ENCODE results near the gene SND1.
"Not testable (repeated sequence)": the region's sequence is repeated elsewhere in the genome, so short reads cannot be mapped to it uniquely, and the experiment has no call there.

Gene SND1

DNA sequence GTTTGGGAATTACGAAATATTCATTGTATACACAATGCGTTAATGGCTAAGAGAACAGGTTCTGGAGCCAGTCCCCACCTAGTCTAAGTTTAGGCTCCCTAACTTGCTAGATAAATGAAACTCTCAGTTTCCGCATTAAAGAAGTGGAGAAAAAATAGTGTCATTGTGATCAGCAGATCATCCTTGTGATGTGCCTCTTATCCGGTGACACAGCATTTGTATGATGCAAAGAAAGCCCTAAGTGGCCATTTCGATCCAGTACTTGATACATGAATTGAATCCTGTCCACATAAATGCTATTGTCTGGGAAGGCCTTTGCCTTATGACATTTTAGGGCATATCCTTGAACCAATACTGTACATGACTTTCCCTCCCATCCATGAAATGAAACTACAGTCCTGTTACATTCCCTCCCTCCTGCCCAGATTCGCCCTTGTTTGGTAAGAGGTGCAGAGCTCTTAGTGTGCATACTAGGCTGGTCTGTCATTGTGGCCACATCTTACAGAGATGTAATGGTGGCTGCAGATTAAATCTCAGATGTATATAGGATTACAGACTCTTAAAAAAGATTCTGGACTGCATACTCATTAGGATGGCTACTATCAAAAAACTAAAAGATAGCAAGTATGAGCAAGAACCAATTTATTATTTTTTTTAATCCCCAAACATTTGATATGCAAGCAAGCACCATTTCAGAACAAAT lies 298.4 kb downstream of the SND1 start:
- H3K9me3 ChIP-seq (ENCODE audit: control insufficient read depth, insufficient read depth, low read length) = no peaks in the 10 kb centered on the region
- H3K36me3 ChIP-seq (ENCODE audit: control insufficient read depth, insufficient read depth, low read length) = no peaks in the 10 kb centered on the region
- peaks cover 42% of the 10 kb centered on the region for H3K4me1 ChIP-seq (ENCODE audit: control insufficient read depth, insufficient read depth, low read length)
- no peak overlapping the region for H3K9ac ChIP-seq (ENCODE audit: low read depth, low read length)
- H3K27ac ChIP-seq (ENCODE audit: low read depth, low read length) = peak overlapping the region; percentile 8
- no peak overlapping the region for H3K4me3 ChIP-seq (ENCODE audit: low read depth, low read length)
- H3K27me3 ChIP-seq (ENCODE audit: control insufficient read depth, insufficient read depth, low read length) = no peaks in the 10 kb centered on the region

DNA sequence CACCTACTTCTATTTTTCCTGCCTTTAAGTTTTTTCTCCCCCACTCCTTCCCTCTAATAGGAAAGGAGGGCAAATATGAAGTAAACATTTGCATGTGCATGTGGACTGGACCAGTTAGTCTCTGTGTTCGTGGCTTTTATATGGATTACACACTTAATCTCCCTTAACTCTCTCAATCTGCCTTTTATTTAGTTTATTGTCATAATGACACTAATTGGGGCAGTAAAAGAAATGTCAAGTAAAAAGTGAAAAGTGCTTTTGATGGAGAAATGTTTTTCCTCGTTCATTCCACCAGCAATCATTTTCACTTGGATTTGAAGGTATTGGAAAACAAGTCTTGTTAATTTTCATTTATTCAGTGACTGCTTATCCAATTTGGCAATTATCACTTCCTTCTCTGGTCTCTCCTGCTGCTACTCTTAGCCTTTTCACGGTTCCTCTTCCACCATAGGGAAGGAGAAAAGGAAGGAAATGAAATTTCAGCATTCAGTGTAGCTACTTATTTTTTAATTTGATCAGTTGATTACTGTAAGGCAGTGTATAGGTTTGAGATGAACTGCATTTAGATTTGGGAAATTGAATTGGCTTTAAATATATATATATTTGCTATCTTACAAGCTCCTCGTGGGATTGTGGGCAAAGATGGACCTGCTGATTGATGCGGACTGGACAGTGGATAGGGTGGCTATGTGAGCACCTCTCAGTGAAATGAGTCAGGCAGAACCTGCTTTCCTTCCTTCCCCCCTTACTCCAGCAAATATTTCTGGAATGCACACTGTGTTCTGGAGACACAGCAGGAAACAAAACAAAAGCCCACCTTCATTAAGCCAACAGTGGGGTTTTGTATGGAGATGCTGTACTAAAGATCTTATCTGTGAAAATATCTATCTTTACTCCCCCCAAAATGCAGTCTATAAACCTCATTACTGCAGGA lies 301.7 kb downstream of the SND1 start:
- H3K4me1 ChIP-seq (ENCODE audit: control insufficient read depth, insufficient read depth, low read length) = peaks cover 25% of the 10 kb centered on the region
- no peaks in the 10 kb centered on the region for H3K36me3 ChIP-seq (ENCODE audit: control insufficient read depth, insufficient read depth, low read length)
- no peaks in the 10 kb centered on the region for H3K9me3 ChIP-seq (ENCODE audit: control insufficient read depth, insufficient read depth, low read length)
- H3K4me3 ChIP-seq (ENCODE audit: low read depth, low read length) = no peak overlapping the region
- H3K27me3 ChIP-seq (ENCODE audit: control insufficient read depth, insufficient read depth, low read length) = no peaks in the 10 kb centered on the region
- no peak overlapping the region for H3K27ac ChIP-seq (ENCODE audit: low read depth, low read length)
- no peak overlapping the region for H3K9ac ChIP-seq (ENCODE audit: low read depth, low read length)

DNA sequence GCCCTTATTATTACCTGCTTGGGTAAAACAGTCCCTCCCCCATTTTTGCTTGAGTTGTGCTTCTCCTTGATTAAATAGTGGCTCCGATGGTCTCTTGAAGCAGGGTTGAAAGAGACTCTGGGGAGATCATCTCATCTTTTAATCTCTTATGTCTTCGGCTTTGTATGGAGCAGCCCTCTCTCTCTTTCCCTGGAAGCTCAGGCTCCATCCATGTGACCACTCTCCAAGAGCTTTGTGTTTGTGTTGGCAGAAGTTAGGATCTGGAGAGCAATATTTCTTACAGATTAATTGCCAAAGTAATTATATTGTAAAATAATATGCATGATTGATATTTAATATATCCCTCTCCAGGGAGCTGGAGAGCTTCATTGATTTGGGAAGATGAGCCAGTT lies 302.4 kb downstream of the SND1 start:
- H3K9me3 ChIP-seq (ENCODE audit: control insufficient read depth, insufficient read depth, low read length) = no peaks in the 10 kb centered on the region

DNA sequence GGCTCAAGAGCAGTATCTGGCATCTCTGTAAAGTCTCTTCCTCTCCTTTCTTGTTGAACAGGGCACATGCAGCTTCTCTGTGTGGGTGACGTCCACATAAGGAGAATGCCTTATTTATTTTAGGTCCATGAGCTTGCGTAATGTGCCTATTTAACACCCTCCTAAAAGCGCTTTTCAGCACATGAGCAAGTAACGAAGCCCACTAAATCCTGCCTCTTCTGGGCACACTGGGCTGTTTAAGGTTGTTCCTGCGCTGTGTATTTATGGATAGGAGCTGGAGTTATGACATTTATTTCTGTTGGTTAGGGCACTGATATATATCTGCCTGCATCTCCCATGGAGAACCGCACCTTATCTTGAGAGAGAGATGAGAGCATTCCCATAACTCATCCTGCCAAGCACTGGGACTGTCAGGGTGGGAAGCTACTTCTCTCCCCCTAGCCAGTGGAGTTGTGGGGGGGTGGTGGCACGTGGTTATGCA lies 303.1 kb downstream of the SND1 start:
- Histone ChIP-seq H3K9ac (ENCODE audit: low read depth, low read length) (no peak overlapping the region), H3K27ac (ENCODE audit: low read depth, low read length) (no peak overlapping the region), H3K27me3 (ENCODE audit: control insufficient read depth, insufficient read depth, low read length) (no peaks in the 10 kb centered on the region), H3K4me3 (ENCODE audit: low read depth, low read length) (no peak overlapping the region), H3K9me3 (ENCODE audit: control insufficient read depth, insufficient read depth, low read length) (no peaks in the 10 kb centered on the region), H3K36me3 (ENCODE audit: control insufficient read depth, insufficient read depth, low read length) (peaks cover 5% of the 10 kb centered on the region; the same call in 1 of the 2 replicates), H3K4me1 (ENCODE audit: control insufficient read depth, insufficient read depth, low read length) (peaks cover 11% of the 10 kb centered on the region)

More for the DNA sequence above, 302.4 kb downstream of the SND1 start:
- no peaks in the 10 kb centered on the region for H3K36me3 ChIP-seq (ENCODE audit: control insufficient read depth, insufficient read depth, low read length)
- H3K27me3 ChIP-seq (ENCODE audit: control insufficient read depth, insufficient read depth, low read length) = no peaks in the 10 kb centered on the region
- H3K9ac ChIP-seq (ENCODE audit: low read depth, low read length) = no peak overlapping the region
- no peak overlapping the region for H3K27ac ChIP-seq (ENCODE audit: low read depth, low read length)
- H3K4me1 ChIP-seq (ENCODE audit: control insufficient read depth, insufficient read depth, low read length) = peaks cover 18% of the 10 kb centered on the region
- no peak overlapping the region for H3K4me3 ChIP-seq (ENCODE audit: low read depth, low read length)

DNA sequence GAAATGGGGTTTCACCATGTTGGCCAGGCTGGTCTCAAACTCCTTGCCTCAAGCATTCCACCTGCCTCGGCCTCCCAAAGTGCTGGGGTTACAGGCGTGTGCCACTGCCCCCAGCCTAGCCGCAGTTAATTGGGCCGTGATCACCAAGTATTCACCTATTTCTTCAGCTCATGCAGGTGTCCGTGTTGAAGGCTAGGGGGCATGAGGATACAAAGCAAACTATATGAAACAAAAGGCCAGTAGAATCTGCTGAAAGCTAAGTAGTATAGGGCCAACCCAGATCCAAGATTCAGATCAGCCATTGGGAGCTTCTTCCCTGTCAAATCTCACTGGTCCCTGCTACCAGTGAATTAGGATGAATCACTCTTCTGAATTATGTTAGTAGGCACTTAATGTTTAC lies 305.9 kb downstream of the SND1 start:
- Histone ChIP-seq H3K36me3 (ENCODE audit: control insufficient read depth, insufficient read depth, low read length) (peaks cover 11% of the 10 kb centered on the region), H3K27me3 (ENCODE audit: control insufficient read depth, insufficient read depth, low read length) (no peaks in the 10 kb centered on the region), H3K4me1 (ENCODE audit: control insufficient read depth, insufficient read depth, low read length) (peaks cover 11% of the 10 kb centered on the region), H3K27ac (ENCODE audit: low read depth, low read length) (no peak overlapping the region), H3K4me3 (ENCODE audit: low read depth, low read length) (no peak overlapping the region), H3K9ac (ENCODE audit: low read depth, low read length) (no peak overlapping the region), H3K9me3 (ENCODE audit: control insufficient read depth, insufficient read depth, low read length) (no peaks in the 10 kb centered on the region)

DNA sequence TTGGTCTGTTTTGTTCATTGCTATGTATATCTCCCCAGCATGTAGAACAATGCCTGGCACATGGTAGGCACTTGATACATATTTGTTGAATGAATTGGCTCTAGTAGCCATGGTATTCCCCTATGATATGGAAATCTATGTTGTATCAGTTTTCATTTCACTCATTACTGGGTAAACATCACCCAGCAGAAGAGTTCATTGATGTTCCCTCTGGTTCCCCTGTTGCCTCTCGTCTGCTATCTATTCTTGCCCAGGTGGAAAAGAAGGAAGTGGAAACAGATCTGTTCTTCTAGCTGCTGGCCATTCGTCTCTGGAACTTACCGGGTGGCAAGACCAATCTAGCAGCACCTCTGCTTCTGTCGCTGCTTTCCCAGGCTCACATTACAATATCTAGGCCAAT lies 307.8 kb downstream of the SND1 start:
- H3K27ac ChIP-seq (ENCODE audit: low read depth, low read length) = no peak overlapping the region
- H3K9ac ChIP-seq (ENCODE audit: low read depth, low read length) = no peak overlapping the region
- H3K4me3 ChIP-seq (ENCODE audit: low read depth, low read length) = no peak overlapping the region
- no peaks in the 10 kb centered on the region for H3K9me3 ChIP-seq (ENCODE audit: control insufficient read depth, insufficient read depth, low read length)
- H3K27me3 ChIP-seq (ENCODE audit: control insufficient read depth, insufficient read depth, low read length) = no peaks in the 10 kb centered on the region
- H3K36me3 ChIP-seq (ENCODE audit: control insufficient read depth, insufficient read depth, low read length) = peaks cover 11% of the 10 kb centered on the region
- H3K4me1 ChIP-seq (ENCODE audit: control insufficient read depth, insufficient read depth, low read length) = no peaks in the 10 kb centered on the region

DNA sequence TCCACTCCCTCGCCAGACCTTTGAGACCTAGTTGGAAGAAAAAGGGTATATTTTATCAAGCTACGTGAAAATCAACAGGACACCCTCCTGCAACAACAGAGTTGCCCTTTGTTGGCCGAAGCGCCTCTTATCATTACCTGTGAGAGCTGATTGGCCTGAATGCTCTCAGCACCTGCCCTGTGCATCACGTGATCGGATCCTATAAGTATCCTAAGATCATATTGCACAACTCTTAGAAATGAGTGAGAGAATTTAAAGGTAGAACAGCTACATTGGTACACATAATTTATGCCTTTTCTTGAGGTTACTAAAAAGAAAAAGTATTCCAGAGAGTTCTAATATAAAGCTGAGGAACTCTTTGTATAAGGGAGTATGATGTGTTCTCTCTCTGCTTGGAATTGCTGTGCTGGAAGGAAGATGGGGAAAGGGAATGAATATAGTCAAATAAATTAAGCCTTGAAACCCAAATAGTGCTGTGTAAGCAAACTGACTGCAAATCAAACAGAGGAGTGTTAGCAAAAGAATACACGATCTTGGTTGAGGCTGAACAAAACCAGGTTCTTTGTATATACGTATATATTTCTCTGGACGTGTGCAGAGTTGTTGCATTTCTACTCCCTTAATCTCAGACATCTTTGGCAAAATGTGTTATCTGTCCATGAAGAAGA lies 309.9 kb downstream of the SND1 start:
- H3K27ac ChIP-seq (ENCODE audit: low read depth, low read length) = no peak overlapping the region
- no peaks in the 10 kb centered on the region for H3K4me1 ChIP-seq (ENCODE audit: control insufficient read depth, insufficient read depth, low read length)

DNA sequence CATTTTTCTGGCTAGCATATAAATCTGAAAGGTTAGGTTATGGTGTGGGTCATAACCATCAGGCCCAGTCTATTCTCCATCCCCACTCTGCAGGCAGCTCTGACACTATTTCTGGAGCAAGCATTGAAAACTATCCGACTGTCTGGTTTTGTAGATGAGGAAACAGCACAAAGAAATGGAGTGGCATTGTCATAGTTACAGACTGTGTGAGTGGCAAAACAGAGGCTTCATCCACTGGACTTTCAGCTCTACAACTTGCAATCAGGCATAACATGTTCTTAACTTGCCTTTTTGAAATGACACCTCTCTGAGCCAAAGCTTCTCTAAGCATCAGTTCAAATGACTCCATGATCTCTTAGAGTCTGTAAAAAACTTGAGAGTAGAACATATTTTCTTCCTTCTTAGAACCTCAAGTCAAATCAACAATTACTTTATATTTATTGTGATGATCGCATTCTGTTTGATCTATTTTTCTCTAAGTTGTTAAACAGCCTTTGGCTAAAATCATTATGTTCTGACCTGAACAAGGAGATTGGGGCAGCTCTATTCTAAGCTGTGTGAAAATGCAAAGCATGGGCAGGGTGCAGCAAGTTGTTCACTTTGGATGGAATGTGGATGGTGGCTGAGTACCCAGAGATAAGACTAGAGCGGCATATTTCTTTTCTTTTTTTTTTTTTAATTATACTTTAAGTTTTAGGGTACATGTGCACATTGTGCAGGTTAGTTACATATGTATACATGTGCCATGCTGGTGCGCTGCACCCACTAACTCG lies 310.8 kb downstream of the SND1 start:
- H3K9ac ChIP-seq (ENCODE audit: low read depth, low read length) = no peak overlapping the region
- no peaks in the 10 kb centered on the region for H3K27me3 ChIP-seq (ENCODE audit: control insufficient read depth, insufficient read depth, low read length)
- H3K9me3 ChIP-seq (ENCODE audit: control insufficient read depth, insufficient read depth, low read length) = no peaks in the 10 kb centered on the region
- H3K27ac ChIP-seq (ENCODE audit: low read depth, low read length) = no peak overlapping the region
- peaks cover 11% of the 10 kb centered on the region for H3K36me3 ChIP-seq (ENCODE audit: control insufficient read depth, insufficient read depth, low read length)
- H3K4me3 ChIP-seq (ENCODE audit: low read depth, low read length) = no peak overlapping the region
- H3K4me1 ChIP-seq (ENCODE audit: control insufficient read depth, insufficient read depth, low read length) = no peaks in the 10 kb centered on the region

More for the DNA sequence above, 309.9 kb downstream of the SND1 start:
- Histone ChIP-seq H3K9ac (ENCODE audit: low read depth, low read length) (no peak overlapping the region), H3K27me3 (ENCODE audit: control insufficient read depth, insufficient read depth, low read length) (no peaks in the 10 kb centered on the region), H3K36me3 (ENCODE audit: control insufficient read depth, insufficient read depth, low read length) (peaks cover 11% of the 10 kb centered on the region), H3K4me3 (ENCODE audit: low read depth, low read length) (no peak overlapping the region), H3K9me3 (ENCODE audit: control insufficient read depth, insufficient read depth, low read length) (no peaks in the 10 kb centered on the region)

DNA sequence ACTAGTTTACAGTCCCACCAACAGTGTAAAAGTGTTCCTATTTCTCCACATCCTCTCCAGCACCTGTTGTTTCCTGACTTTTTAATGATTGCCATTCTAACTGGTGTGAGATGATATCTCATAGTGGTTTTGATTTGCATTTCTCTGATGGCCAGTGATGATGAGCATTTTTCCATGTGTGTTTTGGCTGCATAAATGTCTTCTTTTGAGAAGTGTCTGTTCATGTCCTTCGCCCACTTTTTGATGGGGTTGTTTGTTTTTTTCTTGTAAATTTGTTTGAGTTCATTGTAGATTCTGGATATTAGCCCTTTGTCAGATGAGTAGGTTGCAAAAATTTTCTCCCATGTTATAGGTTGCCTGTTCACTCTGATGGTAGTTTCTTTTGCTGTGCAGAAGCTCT lies 311.9 kb downstream of the SND1 start:
- not testable (repeated sequence) for H3K4me1 ChIP-seq (ENCODE audit: control insufficient read depth, insufficient read depth, low read length); H3K4me3 ChIP-seq (ENCODE audit: low read depth, low read length); H3K9ac ChIP-seq (ENCODE audit: low read depth, low read length); H3K27me3 ChIP-seq (ENCODE audit: control insufficient read depth, insufficient read depth, low read length); H3K27ac ChIP-seq (ENCODE audit: low read depth, low read length); H3K9me3 ChIP-seq (ENCODE audit: control insufficient read depth, insufficient read depth, low read length)
- peaks cover 11% of the 10 kb centered on the region for H3K36me3 ChIP-seq (ENCODE audit: control insufficient read depth, insufficient read depth, low read length)

DNA sequence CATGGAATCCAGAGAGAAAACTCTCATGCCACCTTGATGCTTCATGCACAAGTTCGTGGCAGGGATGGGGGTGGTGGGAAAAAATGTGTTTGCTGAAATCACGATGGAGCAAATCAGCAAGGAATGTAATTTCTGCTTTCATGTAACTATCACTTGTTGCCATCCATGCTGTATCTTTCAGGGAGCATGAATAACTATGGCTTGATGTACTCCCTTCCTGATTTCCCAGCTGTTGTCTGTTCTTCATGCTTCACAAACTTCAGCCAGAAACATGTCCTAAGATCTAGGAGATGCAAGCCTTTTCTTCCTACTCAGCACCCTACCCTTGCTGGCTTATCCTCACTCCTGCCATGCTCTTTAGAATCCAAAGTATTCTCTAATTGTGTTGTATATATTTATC lies 315.3 kb downstream of the SND1 start:
- peaks cover 4% of the 10 kb centered on the region for H3K36me3 ChIP-seq (ENCODE audit: control insufficient read depth, insufficient read depth, low read length)
- no peaks in the 10 kb centered on the region for H3K27me3 ChIP-seq (ENCODE audit: control insufficient read depth, insufficient read depth, low read length)
- H3K27ac ChIP-seq (ENCODE audit: low read depth, low read length) = no peak overlapping the region
- H3K9me3 ChIP-seq (ENCODE audit: control insufficient read depth, insufficient read depth, low read length) = no peaks in the 10 kb centered on the region
- no peak overlapping the region for H3K9ac ChIP-seq (ENCODE audit: low read depth, low read length)
- H3K4me1 ChIP-seq (ENCODE audit: control insufficient read depth, insufficient read depth, low read length) = no peaks in the 10 kb centered on the region
- no peak overlapping the region for H3K4me3 ChIP-seq (ENCODE audit: low read depth, low read length)

Measured in HUES48 (cell line).